ENCODE measurements around the gene GALNT8. TPM values are rescaled to one million over a fixed set of nuclear protein-coding genes. Genes with fewer than 3 reads are reported as not detected.

The GALNT8 gene
- total RNA-seq, 1 donor from 2014 or later, result 0.21 TPM

- H3K36me3 Mint-ChIP-seq (ENCODE audit: unreplicated experiment), result no peaks in the 10 kb centered on the region
- no peaks in the 10 kb centered on the region for H3K4me1 Mint-ChIP-seq (ENCODE audit: unreplicated experiment)
- no peak overlapping the region for H3K27ac Mint-ChIP-seq (ENCODE audit: unreplicated experiment)
- peaks cover 5% of the 10 kb centered on the region for H3K9me3 Mint-ChIP-seq (ENCODE audit: unreplicated experiment)
- no peak for TF ChIP-seq CTCF (IDR thresholded peaks at IDR 0.05)
- H3K27me3 Mint-ChIP-seq (ENCODE audit: unreplicated experiment), result no peaks in the 10 kb centered on the region
- no peak overlapping the region for H3K4me3 Mint-ChIP-seq (ENCODE audit: unreplicated experiment)
- no peak for DNase-seq (ENCODE audit: extremely low spot score, unreplicated experiment)
Measured at GRCh38 chr12:4791497-4791896, 71.3 kb downstream of the GALNT8 start.

- no peaks in the 10 kb centered on the region for H3K4me1 Mint-ChIP-seq (ENCODE audit: unreplicated experiment)
- H3K9me3 Mint-ChIP-seq (ENCODE audit: unreplicated experiment), result peaks cover 5% of the 10 kb centered on the region
- no peak overlapping the region for H3K4me3 Mint-ChIP-seq (ENCODE audit: unreplicated experiment)
- no peak for TF ChIP-seq CTCF (IDR thresholded peaks at IDR 0.05)
- DNase-seq (ENCODE audit: extremely low spot score, unreplicated experiment), result no peak
- H3K27me3 Mint-ChIP-seq (ENCODE audit: unreplicated experiment), result peaks cover 16% of the 10 kb centered on the region
- no peak overlapping the region for H3K27ac Mint-ChIP-seq (ENCODE audit: unreplicated experiment)
- H3K36me3 Mint-ChIP-seq (ENCODE audit: unreplicated experiment), result no peaks in the 10 kb centered on the region
Measured at GRCh38 chr12:4794491-4794890, 74.3 kb downstream of the GALNT8 start.

GRCh38 chr12:4796216-4796615, 76.0 kb downstream of the GALNT8 start:
- H3K27me3 Mint-ChIP-seq (ENCODE audit: unreplicated experiment), result peaks cover 22% of the 10 kb centered on the region
- H3K4me1 Mint-ChIP-seq (ENCODE audit: unreplicated experiment), result no peaks in the 10 kb centered on the region
- no peak for DNase-seq (ENCODE audit: extremely low spot score, unreplicated experiment)
- H3K36me3 Mint-ChIP-seq (ENCODE audit: unreplicated experiment), result no peaks in the 10 kb centered on the region
- peaks cover 5% of the 10 kb centered on the region for H3K9me3 Mint-ChIP-seq (ENCODE audit: unreplicated experiment)
- H3K4me3 Mint-ChIP-seq (ENCODE audit: unreplicated experiment), result no peak overlapping the region
- no peak for TF ChIP-seq CTCF (IDR thresholded peaks at IDR 0.05)
- no peak overlapping the region for H3K27ac Mint-ChIP-seq (ENCODE audit: unreplicated experiment)

- no peaks in the 10 kb centered on the region for H3K4me1 Mint-ChIP-seq (ENCODE audit: unreplicated experiment)
- no peak for DNase-seq (ENCODE audit: extremely low spot score, unreplicated experiment)
- TF ChIP-seq CTCF (IDR thresholded peaks at IDR 0.05), result no peak
- H3K27ac Mint-ChIP-seq (ENCODE audit: unreplicated experiment), result no peak overlapping the region
- H3K27me3 Mint-ChIP-seq (ENCODE audit: unreplicated experiment), result peaks cover 22% of the 10 kb centered on the region
- H3K36me3 Mint-ChIP-seq (ENCODE audit: unreplicated experiment), result no peaks in the 10 kb centered on the region
- no peak overlapping the region for H3K4me3 Mint-ChIP-seq (ENCODE audit: unreplicated experiment)
- peaks cover 3% of the 10 kb centered on the region for H3K9me3 Mint-ChIP-seq (ENCODE audit: unreplicated experiment)
Measured at GRCh38 chr12:4796694-4797482, 76.7 kb downstream of the GALNT8 start.

- DNase-seq (ENCODE audit: extremely low spot score, unreplicated experiment), result no peak
- TF ChIP-seq CTCF (IDR thresholded peaks at IDR 0.05), result no peak
- Mint-ChIP-seq H3K4me1 (ENCODE audit: unreplicated experiment) (no peaks in the 10 kb centered on the region), H3K4me3 (ENCODE audit: unreplicated experiment) (no peak overlapping the region), H3K9me3 (ENCODE audit: unreplicated experiment) (no peaks in the 10 kb centered on the region), H3K27me3 (ENCODE audit: unreplicated experiment) (peaks cover 31% of the 10 kb centered on the region), H3K27ac (ENCODE audit: unreplicated experiment) (no peak overlapping the region), H3K36me3 (ENCODE audit: unreplicated experiment) (no peaks in the 10 kb centered on the region)
Measured at GRCh38 chr12:4800555-4800954, 80.4 kb downstream of the GALNT8 start.

All from osteocyte (in vitro differentiated cells).